ENCODE results near the gene DIDO1.
A peak's percentile ranks its signal among the peaks of the same experiment; 100 is the strongest.

DIDO1 gene

GRCh38 chr20:62929051-62929538 lies 2.8 kb upstream of the DIDO1 start:
- TF ChIP-seq, protein P1, sequence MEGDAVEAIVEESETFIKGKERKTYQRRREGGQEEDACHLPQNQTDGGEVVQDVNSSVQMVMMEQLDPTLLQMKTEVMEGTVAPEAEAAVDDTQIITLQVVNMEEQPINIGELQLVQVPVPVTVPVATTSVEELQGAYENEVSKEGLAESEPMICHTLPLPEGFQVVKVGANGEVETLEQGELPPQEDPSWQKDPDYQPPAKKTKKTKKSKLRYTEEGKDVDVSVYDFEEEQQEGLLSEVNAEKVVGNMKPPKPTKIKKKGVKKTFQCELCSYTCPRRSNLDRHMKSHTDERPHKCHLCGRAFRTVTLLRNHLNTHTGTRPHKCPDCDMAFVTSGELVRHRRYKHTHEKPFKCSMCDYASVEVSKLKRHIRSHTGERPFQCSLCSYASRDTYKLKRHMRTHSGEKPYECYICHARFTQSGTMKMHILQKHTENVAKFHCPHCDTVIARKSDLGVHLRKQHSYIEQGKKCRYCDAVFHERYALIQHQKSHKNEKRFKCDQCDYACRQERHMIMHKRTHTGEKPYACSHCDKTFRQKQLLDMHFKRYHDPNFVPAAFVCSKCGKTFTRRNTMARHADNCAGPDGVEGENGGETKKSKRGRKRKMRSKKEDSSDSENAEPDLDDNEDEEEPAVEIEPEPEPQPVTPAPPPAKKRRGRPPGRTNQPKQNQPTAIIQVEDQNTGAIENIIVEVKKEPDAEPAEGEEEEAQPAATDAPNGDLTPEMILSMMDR (conservative IDR thresholded peaks at IDR 0.05; ENCODE audit: low read depth, low read length) = no peak
- no peak overlapping the region for H3K4me3 ChIP-seq (IDR thresholded peaks at IDR 0.05; ENCODE audit: insufficient read depth, low read depth, low read length)
- peaks cover 32% of the 10 kb centered on the region for H4K20me1 ChIP-seq (ENCODE audit: insufficient read depth)
- no peaks in the 10 kb centered on the region; the same call in 1 of the 2 replicates for H3K36me3 ChIP-seq (ENCODE audit: insufficient read depth)
- peaks cover 92% of the 10 kb centered on the region for H3K79me2 ChIP-seq (ENCODE audit: insufficient read depth, low read depth)
- no peaks in the 10 kb centered on the region for H3K27me3 ChIP-seq (ENCODE audit: insufficient read depth, low read depth)
- H2AFZ ChIP-seq (ENCODE audit: low read depth) = no peak overlapping the region
- H3K4me1 ChIP-seq (ENCODE audit: low read depth, poor library complexity, severe bottlenecking) = peaks cover 48% of the 10 kb centered on the region
- H3K4me2 ChIP-seq = no peak overlapping the region
- H3K9ac ChIP-seq = no peak overlapping the region
- no peak overlapping the region for H3K27ac ChIP-seq

- no peak overlapping the region for H2AFZ ChIP-seq (ENCODE audit: low read depth)
- TF ChIP-seq, protein P1 (conservative IDR thresholded peaks at IDR 0.05; ENCODE audit: low read depth, low read length) = no peak
- H3K36me3 ChIP-seq (ENCODE audit: insufficient read depth) = no peaks in the 10 kb centered on the region; the same call in 1 of the 2 replicates
- H3K79me2 ChIP-seq (ENCODE audit: insufficient read depth, low read depth) = peaks cover 92% of the 10 kb centered on the region
- peaks cover 39% of the 10 kb centered on the region for H4K20me1 ChIP-seq (ENCODE audit: insufficient read depth)
- H3K27ac ChIP-seq = no peak overlapping the region
- H3K4me1 ChIP-seq (ENCODE audit: low read depth, poor library complexity, severe bottlenecking) = peaks cover 52% of the 10 kb centered on the region
- H3K4me2 ChIP-seq = no peak overlapping the region
- H3K27me3 ChIP-seq (ENCODE audit: insufficient read depth, low read depth) = no peaks in the 10 kb centered on the region
- H3K4me3 ChIP-seq (IDR thresholded peaks at IDR 0.05; ENCODE audit: insufficient read depth, low read depth, low read length) = no peak overlapping the region
- H3K9ac ChIP-seq = no peak overlapping the region
These were observed 2.1 kb upstream of the DIDO1 start for GRCh38 chr20:62928246-62928939.

DNA sequence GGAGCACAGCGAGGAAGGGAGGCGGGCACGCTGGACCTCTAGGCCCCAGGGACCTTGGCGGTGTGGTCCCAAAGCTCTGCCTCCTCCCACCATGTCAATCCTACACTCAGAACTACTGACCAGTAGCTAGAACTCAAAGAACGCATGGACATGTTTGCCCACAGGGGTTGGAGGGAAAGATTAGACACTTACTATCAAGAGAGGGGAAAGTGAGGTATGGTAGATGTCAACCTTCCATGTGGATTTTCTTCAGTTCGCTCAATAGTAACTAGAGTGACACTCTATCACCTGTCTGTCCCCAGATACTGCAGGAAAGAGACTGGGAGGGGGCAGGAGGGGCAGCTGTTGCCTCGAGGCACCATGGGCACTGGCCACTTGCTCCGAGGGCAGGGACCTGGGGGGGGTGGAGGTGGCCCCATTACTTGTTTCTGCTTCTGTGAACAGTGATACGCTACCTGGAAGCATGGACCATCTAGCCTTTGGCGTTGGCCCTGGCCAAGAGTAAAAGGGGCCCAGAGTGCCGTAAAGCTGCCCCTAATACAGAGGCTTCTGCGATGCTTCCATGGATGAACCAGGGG lies 912 bp upstream of the DIDO1 start:
- Histone ChIP-seq H3K4me2 (peak overlapping the region; percentile 96), H2AFZ (ENCODE audit: low read depth) (no peak overlapping the region), H3K4me1 (ENCODE audit: low read depth, poor library complexity, severe bottlenecking) (peaks cover 53% of the 10 kb centered on the region), H3K4me3 (IDR thresholded peaks at IDR 0.05; ENCODE audit: insufficient read depth, low read depth, low read length) (no peak overlapping the region), H4K20me1 (ENCODE audit: insufficient read depth) (peaks cover 39% of the 10 kb centered on the region), H3K9ac (no peak overlapping the region; the same call in 1 of the 2 replicates), H3K36me3 (ENCODE audit: insufficient read depth) (no peaks in the 10 kb centered on the region), H3K79me2 (ENCODE audit: insufficient read depth, low read depth) (peaks cover 92% of the 10 kb centered on the region), H3K27me3 (ENCODE audit: insufficient read depth, low read depth) (no peaks in the 10 kb centered on the region), H3K27ac (peak overlapping the region; percentile 88; the same call in 1 of the 2 replicates)
- TF ChIP-seq, protein P1 (conservative IDR thresholded peaks at IDR 0.05; ENCODE audit: low read depth, low read length) = no peak

GRCh38 chr20:62925420-62926228 lies 681 bp downstream of the DIDO1 start:
- Histone ChIP-seq H3K27ac (peak overlapping the region; percentile 88), H3K4me1 (ENCODE audit: low read depth, poor library complexity, severe bottlenecking) (peaks cover 55% of the 10 kb centered on the region), H3K4me3 (IDR thresholded peaks at IDR 0.05; ENCODE audit: insufficient read depth, low read depth, low read length) (no peak overlapping the region), H3K36me3 (ENCODE audit: insufficient read depth) (no peaks in the 10 kb centered on the region), H3K79me2 (ENCODE audit: insufficient read depth, low read depth) (peaks cover 92% of the 10 kb centered on the region), H3K4me2 (peak overlapping the region; percentile 89), H3K9ac (peak overlapping the region; percentile 85), H3K27me3 (ENCODE audit: insufficient read depth, low read depth) (no peaks in the 10 kb centered on the region), H4K20me1 (ENCODE audit: insufficient read depth) (peaks cover 52% of the 10 kb centered on the region), H2AFZ (ENCODE audit: low read depth) (peak overlapping the region; percentile 42)
- TF ChIP-seq, protein P1 (conservative IDR thresholded peaks at IDR 0.05; ENCODE audit: low read depth, low read length) = no peak
